HPDE6-E6E7 (cell line): ENCODE data around the gene CDK18.

Experiments used
- DNase-seq: peaks from one replicate; pipeline ENCODE4 v3.0.0; 2011; ENCODE audit warnings: missing footprints; ENCODE audit errors: extremely low spot score

Gene CDK18

DNA sequence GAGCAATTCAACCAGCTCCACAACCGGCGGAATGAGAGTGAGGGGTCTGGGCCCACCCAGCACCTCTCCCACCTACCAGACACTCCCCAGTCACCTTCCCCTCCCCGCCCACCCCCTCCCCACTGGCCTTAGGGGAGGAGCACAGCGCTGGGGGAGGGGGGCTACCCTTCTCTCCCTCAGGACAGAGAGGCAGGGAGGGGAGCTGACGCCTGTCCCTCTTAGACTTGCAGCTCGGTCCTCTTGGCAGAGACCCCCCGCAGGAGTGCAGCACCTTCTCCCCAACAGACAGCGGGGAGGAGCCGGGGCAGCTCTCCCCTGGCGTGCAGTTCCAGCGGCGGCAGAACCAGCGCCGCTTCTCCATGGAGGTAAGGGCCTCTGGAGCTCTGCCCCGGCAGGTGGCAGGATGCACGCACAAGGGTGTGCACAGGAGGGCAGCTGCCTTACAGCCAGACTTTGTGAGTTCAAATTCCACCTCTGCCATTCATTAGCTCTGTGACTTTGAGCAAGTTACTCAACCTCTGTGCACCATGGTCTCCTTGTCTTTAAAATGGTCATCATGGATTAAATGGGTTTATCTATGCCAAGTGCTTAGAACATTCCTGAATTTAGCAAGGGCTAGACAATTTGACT, 18.9 kb downstream of the CDK18 start:
- no peak for DNase-seq

DNA sequence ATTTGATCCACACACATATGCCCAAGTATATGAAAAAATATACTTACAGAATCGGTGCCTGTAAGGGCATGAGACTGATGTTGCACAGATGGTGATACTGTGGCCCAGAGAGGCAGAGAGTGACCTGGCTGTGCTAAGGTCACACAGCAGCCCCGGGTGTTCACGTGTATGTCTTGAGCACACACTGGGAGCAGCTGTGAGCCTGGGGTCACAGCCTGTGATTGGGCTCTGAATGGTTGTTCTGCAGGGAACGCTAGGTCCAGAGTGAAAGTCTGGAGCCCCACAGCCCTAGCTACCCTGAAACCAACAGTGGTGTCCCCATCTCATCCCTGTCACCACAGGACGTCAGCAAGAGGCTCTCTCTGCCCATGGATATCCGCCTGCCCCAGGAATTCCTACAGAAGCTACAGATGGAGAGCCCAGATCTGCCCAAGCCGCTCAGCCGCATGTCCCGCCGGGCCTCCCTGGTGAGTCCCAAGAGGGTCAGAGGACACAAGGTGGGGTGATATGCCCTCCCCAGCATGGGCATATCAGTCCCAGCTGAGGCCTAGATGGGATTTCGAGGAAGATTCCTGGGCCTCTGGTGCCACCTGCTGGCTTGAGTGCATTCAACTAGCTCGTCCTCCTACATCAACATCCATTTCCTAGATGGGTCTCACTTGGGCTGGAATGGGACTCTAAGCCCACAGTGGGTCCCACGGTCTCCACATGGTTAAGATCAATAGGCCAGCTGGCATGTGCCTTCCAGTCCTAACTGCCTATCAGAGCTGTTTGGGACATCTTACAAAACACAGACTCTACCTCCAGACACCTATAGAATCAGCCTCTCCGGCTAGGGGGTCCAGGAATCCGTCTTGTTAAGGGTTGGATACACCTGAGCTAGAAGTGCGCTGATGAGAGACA, 19.7 kb downstream of the CDK18 start:
- DNase-seq, result peak; percentile 62

DNA sequence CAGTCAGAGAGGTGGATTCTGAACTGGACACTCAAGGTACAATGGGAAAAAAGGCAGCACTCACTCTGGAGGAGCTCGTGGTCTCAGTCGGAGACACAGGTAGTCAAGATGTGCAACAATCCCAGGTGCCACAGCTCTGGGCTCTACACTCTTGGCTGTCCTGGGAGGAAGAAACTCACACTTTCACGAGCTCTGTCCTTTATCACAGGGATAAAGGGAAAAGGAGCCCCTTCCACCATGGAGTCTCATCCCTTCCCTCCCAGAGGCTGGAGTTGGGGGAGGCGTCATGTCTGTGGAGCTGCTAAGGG, 20.3 kb downstream of the CDK18 start:
- no peak for DNase-seq

DNA sequence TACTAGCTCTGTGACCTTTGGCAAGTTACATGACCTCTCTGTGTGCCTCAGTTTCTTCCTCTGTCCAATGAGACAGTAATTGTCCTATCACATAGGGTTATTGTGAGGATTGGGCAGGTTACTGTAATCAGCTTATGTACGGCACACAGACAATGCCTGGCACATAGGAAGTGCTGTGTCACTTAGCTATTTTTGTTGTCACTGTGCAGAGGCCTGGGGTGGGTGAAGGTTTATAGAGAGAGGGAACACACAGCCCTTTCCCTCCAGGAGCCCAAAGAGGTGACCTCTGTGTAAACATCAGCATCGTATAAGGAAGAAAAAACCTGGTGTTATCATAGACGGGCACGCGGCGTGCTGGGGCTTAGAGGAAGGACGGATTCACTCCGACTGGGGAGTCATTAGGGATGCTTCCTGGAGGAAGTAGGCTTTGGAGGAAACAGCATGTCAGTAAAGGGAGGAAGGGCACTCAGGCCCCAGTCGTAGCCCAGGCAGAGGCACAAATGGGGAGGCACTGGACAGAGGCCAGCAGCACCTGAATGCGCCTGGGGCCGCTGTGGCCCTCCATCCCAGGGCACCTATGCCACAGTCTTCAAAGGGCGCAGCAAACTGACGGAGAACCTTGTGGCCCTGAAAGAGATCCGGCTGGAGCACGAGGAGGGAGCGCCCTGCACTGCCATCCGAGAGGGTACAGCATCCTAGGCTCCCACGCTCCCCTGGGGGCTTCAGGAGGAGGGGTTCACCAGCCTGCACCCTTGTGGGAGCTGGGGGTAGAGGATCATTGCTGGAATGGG, 21.2 kb downstream of the CDK18 start:
- DNase-seq, result no peak

GRCh38 chr1:205526431-205526830, 22.0 kb downstream of the CDK18 start:
- no peak for DNase-seq

GRCh38 chr1:205527931-205528330, 23.5 kb downstream of the CDK18 start:
- no peak for DNase-seq

- no peak for DNase-seq
Measured at GRCh38 chr1:205528446-205528886, 24.0 kb downstream of the CDK18 start.

DNA sequence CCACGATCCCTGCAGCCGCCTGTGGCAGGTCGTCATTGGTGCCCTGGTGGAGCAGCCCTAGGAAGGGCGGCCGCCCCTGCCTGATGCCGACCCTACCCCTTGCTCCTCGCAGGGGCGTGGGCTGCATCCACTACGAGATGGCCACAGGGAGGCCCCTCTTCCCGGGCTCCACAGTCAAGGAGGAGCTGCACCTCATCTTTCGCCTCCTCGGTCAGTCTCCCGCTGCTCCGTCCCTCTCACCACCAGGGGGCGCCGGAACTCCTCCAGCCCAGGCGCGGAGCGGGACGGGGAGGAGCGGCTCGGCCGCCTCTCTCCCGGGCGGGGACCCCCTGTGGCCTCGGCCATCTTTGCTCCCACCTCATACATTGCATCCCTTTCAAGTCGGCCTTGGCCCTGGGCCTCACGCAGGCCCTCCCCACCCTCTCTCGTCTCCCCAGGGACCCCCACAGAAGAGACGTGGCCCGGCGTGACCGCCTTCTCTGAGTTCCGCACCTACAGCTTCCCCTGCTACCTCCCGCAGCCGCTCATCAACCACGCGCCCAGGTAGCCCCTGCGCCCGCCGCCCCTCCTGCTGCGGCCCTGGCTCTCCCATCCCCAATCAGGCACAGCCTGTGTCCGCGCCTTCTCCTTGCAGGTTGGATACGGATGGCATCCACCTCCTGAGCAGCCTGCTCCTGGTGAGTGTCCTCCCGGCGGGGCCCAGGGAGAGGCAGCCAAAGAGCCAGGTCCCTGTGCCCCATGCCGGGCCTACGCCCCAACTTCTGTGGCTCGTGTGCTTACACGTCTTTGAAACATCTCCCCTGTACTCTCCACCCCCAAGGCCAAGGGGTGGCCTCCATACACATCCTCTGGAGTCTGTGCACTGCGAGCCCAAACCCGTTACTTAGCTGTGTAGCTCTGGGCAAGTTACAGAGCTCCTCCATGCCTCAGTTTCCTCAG, 24.7 kb downstream of the CDK18 start:
- DNase-seq, result peak; percentile 74

DNA sequence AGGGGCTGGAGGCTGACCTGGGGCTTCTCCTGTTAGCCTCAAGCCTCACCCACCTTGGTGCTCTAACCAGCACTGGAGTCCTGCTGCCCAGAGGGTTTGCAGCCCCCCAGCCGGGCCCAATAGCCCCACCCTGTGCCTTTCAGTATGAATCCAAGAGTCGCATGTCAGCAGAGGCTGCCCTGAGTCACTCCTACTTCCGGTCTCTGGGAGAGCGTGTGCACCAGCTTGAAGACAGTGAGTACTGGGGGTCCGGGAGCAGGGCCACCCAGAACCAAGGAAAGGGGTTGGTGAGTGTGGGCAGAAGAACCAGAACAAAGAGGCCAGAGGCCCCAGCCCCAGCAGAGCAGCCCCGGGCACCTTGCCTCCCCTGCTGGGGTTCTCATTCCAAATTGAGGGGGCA, 25.6 kb downstream of the CDK18 start:
- no peak for DNase-seq

DNA sequence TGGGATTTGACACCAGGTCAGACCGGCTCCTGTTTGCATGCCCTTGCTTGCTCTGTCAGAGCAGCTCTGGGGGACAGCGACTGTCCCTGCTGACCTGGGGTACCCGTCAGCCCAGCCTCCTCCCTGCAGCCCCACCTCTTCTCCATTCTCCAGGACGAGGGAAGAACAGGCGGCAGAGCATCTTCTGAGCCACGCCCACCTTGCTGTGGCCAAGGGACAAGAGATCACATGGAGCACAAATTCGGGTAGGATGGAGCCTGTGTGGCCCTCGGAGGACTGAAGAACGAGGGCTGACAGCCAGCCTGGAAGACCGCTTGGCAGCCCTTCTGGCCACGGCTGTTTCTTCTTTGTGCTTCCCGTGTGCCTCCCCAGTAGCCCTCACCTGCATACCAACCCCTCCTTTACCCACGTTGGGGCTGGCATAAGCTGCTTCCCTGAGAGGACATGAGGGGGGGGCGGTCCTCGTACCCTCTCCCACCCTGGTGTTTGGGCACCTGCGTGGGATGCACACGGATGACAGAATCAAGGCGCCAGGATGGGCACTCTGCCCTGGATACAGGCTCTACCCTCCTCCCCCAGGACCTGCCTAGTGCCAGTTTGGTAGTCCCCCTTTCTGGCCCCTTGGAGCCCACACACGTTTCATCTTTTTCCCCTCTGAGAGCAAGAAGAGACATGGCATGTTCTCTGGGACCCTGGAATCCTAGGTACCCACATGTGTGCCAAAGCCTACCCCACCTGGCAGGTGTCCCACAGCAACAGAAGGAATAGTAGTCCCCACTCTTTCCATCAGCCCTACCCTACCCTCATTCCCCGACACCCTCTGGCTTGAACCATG, 26.9 kb downstream of the CDK18 start:
- DNase-seq, result no peak

DNA sequence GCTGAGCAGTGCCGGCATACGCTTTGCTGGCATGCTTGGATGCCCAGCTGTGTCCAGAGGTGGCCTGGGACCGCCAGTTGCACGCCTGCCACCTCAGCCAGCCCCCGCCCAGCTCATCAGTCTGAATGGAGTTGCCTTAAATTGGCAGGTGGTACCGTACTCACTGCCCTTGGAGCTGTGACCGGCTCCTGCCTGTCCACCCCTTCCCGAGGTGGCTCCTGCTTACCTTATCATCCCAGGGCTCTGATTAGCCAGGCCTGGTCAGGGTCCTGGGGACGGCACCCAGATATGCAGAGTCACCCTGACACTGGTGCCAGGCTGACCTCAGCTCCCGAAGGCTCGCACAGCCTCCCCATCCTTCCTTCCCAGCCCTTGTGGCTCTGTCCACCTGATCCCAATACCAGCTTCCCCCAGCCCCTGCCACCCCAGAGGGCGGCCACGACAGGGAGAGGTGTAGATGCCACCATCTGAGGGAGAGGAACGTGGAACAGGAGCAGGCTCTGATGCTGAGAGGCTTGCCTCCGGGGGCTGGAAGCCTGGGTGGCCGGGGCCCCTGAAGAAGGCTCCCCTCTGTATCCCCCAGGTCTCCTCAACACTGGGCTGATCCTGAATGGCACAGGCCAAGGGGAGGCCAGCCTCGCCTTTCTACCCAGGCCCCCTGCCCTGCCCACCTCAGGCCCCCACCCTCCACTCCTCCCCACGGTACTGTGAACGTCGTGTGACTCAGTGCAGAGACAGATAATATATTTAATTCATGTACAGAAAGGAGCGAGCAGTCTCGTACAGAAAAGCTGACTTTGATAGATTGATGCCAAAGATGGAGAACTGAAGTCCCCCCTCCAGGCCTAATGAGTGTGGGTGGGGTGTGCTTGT, 27.8 kb downstream of the CDK18 start:
- DNase-seq, result no peak

- DNase-seq, result no peak
Measured at GRCh38 chr1:205532996-205533735, 28.7 kb downstream of the CDK18 start.

GRCh38 chr1:205533748-205534443, 29.4 kb downstream of the CDK18 start:
- DNase-seq, result no peak

- no peak for DNase-seq
Measured at GRCh38 chr1:205534444-205534985, 30.0 kb downstream of the CDK18 start.

GRCh38 chr1:205535096-205535495, 30.6 kb downstream of the CDK18 start:
- no peak for DNase-seq

DNA sequence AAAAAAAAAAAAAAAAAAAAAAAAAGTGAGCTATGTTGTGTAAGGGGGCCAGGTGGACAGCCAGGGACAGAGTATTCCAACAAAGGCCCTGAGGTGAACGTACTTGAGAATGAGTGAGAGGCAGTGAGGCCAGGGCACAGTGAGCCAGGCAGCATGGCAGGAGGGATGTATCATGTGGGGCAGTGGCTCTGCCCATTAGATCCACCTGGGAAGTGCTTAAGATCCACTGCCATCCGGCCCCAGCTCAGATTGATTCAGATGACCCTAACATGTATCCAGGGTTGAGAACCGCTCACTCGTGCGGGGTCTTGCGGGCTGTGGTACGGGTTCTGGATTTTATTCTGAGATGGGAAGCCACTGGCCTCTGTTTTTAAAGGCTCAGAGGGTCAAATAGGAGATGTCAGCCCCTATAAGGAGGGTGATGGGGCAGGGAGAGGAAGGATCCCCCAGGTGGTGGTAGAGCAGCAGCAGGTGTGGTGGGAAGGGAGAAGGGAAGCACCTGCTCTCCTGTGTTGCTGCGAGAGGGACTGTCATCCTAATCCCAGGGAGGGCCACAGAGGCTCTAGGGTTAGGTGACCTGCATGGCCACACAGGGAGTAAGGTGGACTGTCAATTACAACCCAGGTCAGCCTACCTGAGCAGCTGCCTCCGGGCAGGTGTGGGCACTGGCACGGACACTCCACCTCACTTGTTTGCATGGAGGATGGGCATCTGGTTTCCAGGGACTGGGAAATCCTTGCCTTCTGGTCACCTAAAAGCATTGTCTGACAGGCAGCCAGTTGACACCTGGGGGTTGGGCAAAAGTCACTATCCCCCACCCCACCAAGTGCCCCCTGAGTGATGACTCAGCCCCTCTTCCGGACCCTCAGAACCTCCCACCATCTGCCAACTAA, 31.6 kb downstream of the CDK18 start:
- DNase-seq, result no peak
